HG03442 (cell line): ENCODE measurements around the gene ZNF790.

Experiments
- ATAC-seq: cut with Tn5 transposase; IDR thresholded peaks from one replicate; pipeline ENCODE4 v1.9.1; 2021; ENCODE audit warnings: mild to moderate bottlenecking, moderate library complexity; ENCODE audit not compliant: unreplicated experiment

Gene ZNF790

GRCh38 chr19:36772311-36773222 is 65.6 kb downstream of the ZNF790 start, which contains the start of gene ZNF850:
ZNF850 (minus strand) TSS chr19:36772807; CDS start chr19:36762606, 10,201 bp downstream.
- ATAC-seq = peak; percentile 94

DNA sequence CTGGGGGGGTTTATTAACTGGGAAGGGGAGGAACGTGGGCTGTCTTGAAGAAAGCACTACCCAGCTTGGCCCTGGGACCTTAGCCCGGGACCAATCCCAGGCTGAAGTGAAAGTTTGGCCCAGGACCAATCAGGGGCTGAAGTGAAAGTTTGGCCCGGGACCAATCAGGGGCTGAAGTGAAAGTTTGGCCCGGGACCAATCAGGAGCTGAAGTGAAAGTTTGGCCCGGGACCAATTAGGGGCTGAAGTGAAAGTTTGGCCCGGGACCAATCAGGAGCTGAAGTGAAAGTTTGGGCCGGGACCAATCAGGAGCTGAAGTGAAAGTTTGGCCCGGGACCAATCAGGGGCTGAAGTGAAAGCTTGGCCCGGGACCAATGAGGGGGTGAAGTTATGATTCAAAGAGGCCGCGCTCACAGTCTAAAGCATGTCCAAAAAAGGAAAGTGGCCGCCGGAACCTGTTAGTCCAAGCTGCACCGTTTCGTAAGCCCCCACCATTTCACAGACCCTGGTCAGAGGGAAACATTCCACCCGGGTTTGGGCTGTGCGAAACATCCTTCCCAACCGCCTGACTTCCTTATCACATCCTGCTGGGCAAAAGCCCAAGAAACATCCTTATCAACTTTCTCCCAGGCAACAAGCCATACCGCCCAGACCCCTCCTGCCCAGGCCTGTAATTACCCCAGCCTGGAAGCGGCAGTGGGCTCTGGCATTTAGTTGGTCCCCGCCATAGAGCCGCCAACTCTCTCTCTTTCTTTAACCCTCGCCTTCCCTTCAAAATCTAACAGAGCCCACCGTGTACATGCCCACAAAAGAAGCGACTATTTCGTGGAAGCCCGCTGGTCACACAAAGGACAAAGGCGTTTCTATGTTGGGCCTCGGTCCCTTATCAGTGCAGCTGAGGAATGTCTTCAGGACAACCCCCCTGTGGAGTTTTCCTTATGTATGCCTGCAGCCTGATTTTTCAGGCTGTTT is 66.6 kb downstream of the ZNF790 start:
- no peak for ATAC-seq
